NCI-H1105 (cell line): ENCODE data around the gene METRNL.
"Not testable (repeated sequence)": the region's sequence is repeated elsewhere in the genome, so short reads cannot be mapped to it uniquely, and the experiment has no call there.

Experiments
- DNase-seq: peaks from one replicate; lab custom pipeline; 2025; lab: John Stamatoyannopoulos, UW

METRNL gene

GRCh38 chr17:83053021-83053681 lies 26.3 kb upstream of the METRNL start:
- DNase-seq: no peak

DNA sequence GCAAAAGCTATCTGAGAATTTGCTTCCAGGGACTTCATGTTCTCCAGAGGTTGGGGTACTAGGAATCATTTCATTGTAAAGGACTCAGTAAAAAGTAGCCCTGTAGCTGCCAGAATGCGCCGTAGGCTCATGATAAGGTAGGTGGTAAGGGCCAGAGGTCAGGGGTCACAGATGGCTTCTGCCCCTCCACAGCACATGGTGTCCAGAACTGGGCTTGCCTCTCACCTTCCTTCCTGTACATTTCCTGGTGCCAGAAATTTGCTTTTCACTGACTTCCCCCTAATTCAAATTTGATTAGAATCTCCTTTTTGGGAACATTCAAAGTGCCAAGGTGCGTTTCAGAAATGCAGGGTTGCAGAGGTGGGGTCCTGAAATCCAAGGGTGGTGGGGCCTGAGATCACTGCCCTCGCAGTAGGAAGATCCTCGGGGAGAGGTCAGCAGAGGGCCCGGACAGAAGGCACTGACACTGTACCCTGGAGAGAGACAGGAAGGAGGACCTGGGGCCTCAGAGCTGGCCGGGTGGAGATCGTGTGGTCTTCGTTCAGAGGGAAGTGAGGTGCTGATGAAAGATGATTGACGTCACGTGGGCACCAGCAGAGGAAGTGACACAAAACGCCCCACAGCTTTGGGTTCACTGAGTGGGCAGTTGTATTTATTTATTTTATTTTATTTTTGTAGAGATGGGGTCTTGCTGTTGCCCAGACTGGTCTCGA lies 25.5 kb upstream of the METRNL start:
- DNase-seq: no peak

DNA sequence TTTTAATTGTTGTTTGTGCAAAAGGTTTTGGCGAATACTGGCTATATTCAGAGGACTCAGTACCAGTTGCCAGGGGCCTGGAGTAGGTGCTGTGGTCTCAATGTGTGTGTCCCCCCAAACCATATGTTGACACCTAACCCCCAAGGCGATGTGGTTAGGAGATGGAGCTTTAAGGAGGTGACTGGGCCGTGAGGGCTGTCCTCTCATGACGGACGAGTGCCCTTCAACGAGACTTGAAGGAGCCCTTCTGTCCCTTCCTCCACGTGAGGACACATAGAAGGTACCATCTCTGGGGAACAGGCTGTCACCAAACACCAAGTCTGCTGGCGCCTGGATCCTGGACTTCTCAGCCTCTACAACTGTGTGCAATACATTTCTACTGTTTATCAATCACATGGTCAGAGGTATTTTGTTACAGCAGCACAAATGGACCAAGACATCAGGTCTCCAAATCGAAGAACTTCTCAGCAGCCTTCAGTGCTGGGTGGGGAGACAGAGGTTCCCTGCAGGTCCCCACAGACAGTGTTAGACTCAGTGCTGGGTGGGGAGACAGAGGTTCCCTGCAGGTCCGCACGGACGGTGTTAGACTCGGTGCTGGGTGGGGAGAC lies 24.8 kb upstream of the METRNL start:
- DNase-seq: no peak

DNA sequence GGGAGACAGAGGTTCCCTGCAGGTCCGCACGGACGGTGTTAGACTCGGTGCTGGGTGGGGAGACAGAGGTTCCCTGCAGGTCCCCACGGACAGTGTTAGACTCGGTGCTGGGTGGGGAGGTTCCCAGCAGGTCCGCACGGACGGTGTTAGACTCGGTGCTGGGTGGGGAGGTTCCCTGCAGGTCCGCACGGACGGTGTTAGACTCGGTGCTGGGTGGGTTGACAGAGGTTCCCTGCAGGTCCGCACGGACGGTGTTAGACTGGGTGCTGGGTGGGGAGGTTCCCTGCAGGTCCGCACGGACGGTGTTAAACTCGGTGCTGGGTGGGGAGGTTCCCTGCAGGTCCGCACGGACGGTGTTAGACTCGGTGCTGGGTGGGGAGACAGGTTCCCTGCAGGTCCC lies 24.2 kb upstream of the METRNL start:
- DNase-seq: not testable (repeated sequence)

DNA sequence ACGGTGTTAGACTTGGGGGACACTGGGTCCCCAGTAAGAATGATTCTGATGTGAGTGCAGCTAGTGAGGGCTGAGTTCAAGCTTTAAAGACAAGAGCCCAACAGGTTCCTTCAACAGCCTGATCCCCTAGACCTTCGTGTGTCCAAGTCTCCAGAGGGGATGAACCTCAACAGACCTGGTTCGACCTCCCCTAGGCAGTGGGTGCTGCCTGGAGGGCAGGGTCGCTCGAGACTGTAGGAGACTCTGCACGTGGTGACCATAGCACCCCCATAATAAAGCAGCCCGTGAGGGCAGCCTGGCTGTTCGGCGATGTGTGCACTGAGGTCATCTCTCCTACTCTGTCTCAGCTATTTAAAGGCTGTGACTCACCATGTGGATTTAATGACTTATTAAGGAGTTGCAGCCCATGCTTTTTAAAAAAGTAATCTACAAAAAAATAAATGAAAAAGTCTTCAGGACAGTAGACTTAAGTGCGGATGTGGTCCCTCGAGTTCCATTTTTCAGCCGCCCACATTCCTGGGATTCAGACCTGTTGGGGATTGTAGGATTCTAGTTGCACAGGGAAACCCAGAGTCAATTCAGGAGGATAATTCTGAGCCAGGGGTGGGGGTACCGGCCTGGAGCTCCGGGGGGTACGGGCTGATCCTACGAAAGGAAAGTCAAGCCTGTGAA lies 23.4 kb upstream of the METRNL start:
- DNase-seq: no peak

DNA sequence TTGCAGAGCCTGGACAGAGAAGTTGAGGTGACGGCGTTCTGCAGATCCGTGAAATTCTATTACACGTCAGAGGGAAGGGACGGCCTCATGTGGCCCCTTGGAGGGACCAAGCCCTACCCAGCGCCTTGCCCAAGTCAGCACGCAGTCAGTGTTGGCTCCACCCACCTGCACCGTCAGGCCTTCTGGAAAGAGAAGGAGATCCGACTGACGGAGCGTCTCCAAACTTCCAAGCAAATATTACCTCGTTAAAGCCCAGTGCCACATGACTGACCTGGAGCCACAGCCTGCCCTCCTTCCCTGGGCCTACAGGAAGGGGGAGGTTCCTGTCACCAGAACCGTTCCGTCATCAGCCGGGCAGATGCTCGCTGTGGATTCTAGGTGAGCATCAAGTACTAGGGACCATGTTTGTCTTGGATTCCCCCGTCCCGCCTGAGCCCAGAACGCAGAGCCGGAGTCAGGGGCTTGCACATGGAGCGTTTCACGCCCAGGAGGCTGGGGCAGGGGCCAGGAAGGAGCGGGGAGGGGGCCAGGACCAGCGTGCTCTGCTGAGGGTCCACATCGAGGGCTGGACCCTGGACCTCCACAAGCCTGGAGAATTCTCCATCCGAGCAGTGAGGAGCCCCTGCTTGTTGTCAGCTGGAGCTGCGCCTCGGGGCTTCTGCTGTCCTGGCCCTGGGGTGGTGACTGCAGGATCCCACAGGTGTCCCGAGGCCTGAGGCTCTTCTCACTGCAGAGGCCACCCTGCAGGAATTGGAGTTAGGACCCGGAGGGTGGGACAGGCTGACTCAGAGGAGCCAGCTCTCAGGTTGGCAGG lies 22.6 kb upstream of the METRNL start:
- no peak for DNase-seq

DNA sequence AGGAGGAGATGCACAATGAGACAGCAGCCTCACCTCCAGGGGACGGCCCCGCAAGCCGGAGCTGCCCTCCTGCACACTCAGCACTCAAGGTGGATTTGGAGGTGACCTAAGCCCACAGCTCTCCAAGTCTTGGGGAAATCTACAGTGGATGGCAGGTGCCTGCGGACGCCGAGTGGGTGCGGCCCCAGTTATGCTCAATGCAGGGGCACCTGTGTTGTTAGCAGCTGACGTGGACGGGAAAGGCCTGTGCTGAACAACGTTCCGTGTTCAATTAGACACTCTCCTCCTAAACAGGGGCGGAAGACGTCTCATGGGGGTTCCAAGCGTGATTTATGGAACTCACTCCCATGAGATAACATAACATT lies 22.0 kb upstream of the METRNL start:
- DNase-seq: no peak

DNA sequence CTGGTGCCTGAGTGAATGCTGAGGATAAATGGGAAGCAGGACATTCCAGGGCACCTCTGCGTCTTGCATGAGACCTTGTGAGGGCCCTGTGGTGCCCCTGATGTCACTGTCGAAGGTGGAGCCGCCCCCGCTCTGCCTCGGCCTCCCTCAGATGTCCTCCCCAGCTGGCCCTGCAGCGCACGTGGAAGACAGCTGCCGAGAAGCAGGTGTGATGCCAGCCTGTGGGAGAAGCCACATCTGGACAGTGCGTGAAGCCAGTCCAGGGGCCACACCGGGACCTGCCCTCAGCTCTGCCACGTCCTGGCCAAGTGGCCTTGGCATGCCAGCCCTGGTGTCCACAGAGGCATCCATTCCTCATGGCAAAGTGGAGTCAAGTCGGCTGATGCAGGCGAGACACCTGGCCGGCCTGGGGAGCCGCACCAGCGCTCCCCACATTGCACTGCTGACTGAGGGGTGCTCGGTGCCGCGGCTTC lies 21.6 kb upstream of the METRNL start:
- no peak for DNase-seq

DNA sequence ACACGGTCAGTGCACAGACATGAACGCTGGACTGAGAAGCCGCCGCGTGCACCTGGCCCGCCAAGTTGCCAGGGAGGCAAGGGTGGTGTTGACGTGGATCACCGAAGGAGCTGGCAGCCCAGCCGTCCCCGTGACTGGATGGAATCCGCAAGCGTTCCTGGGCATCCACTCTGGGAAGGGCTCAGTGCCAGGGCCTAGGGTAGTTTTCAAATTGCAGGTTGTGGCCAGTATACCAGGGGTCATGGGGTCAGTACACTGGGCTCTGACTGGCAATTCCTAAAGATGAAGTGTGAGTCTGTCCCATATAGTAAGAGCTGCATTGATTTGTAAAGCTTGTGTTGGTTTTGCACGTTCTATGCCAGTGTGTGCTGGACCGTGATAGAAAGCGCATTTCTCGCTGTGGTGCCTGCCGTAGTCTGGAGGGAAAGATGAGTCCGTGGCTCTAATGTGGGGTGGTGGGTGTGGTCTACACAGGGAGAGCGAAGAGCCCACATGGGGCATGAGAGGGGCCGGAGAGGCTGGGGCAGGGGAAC lies 21.1 kb upstream of the METRNL start:
- no peak for DNase-seq

DNA sequence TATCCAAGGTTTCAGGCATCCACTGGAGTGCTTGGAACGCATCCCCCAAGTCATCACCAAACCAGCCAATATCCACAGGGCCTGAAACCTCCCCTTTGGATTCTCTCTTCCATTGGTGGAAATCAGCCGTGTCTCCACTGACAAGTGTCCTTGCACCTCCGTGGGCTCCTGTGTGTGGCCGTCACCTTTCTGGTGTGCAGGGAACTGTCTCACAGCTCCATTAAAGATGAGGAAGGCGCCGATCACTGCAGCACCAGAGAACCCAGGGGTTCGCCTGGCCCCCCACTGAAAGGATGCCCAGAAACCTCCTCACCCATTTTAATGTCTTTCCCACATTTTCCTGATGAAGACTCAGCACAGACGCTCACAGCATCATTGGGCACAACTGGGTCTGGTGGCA lies 17.8 kb upstream of the METRNL start:
- no peak for DNase-seq

DNA sequence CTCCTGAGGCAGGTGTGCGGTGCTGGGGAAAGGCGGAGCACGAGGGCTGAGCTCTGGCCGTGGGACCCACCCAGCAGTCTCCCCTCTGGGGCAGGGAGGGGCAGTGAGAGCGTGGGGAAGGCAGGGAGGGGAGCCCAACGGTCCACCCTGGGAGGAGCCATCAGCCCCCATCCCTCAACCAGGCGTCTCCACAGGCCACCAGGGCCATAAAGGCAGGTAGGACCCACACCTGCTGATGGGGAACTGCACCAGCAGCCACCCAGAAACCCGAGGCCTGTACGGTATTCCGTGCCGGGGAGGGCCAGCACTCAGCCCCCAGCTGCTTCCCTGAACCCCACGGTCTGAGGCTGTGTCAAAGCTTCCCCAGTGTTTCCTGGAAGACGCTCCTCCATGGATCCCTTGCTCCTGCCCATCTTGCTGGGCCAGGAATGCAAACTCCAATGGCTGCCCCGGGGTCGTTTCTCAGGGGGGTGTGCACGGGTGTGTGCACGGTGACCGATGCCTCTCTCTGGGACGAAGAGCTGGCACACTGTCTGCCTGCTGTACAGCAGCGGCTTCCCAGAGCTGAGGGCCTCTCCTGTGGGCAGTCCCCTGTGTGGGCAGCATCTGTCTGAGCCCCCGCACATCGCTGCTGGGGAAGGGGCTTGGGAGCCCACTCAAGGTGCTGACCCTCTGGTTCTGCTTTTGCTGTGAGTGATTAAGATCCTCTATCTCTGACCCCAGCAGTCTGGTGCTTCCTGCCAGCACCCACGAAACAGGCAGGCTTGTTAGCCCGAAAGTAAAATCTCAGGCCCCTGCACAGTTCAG lies 17.2 kb upstream of the METRNL start:
- DNase-seq: no peak

- no peak for DNase-seq
Measured at GRCh38 chr17:83062818-83063671, 16.4 kb upstream of the METRNL start.

- DNase-seq: no peak
Measured at GRCh38 chr17:83064021-83064731, 15.2 kb upstream of the METRNL start.

GRCh38 chr17:83064732-83065659 lies 14.4 kb upstream of the METRNL start:
- DNase-seq: no peak

- no peak for DNase-seq
Measured at GRCh38 chr17:83065660-83066542, 13.5 kb upstream of the METRNL start.

DNA sequence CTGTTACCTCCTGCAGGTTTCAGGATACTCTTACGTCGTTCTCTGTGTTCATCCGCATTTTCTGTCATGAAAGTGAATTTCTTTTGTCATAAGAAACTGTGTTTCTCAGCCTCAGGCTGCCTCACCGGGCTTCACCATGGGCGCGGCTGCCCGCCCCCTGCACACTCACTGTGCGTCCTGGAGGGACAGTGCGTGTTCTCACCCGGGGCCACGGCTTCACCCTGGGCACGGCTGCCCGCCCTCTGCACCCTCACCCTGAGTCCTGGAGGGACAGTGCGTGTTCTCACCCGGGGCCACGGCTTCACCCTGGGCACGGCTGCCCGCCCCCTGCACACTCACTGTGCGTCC lies 12.9 kb upstream of the METRNL start:
- not testable (repeated sequence) for DNase-seq

DNA sequence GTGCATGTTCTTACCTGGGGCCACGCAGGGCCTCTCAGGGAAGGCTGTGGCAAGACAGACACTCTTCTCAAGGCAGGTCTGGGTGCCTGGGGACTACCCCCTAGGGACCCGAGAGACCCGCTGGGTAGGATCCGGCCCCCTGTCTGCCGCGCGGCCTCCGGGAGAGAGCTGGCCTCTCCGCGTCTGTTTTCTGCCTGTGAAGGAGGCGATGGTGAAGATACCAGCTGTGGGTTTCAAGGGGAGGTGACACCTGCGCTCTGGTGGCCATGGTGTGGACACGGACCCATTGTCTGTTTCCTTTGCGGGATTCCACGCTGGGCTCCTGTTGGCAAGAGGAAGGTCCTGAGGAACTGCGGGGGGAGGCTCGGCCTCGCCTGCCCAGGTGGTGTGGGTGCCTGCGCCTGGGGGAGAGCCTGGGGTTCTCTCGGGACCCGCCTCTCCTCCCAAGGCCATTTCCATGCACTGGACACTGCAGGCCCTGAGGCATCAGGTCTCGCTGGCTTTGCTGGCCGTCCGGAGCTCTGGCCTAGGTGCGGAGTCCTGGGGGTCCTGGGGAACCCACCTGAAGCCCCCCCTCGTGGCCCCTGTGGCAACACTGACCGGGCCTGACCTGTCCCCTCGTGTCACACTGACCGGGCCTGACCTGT lies 12.2 kb upstream of the METRNL start:
- DNase-seq: no peak
